OCI-LY1 (cell line): ENCODE measurements around the gene RUNX1.

Experiments
- CTCF ChIP-seq: fragments of 200-600 bp; sonication (generic), shearing (Covaris generic); IDR thresholded peaks from 2 replicates; pipeline ENCODE4 v1.5.1; 2017; ENCODE audit warnings: mild to moderate bottlenecking, antibody characterized with exemption, low read length, moderate library complexity, mixed read lengths
- EZH2 ChIP-seq: fragments of 200-600 bp; sonication (generic), shearing (Covaris generic); IDR thresholded peaks from 2 replicates; pipeline ENCODE4 v1.8.0; 2017; ENCODE audit warnings: borderline replicate concordance, mixed run types, mild to moderate bottlenecking, antibody characterized with exemption, low read length, moderate library complexity, mixed read lengths

- no peak for TF ChIP-seq CTCF
- no peak for TF ChIP-seq EZH2
These were observed 184.5 kb downstream of the RUNX1 start for GRCh38 chr21:34864370-34865149.
